Measurements from ENCODE around the gene RPL23. TPM values are rescaled to one million over a fixed set of nuclear protein-coding genes. Genes with fewer than 3 reads are reported as not detected.
"Not testable (repeated sequence)": the region's sequence is repeated elsewhere in the genome, so short reads cannot be mapped to it uniquely, and the experiment has no call there.

RPL23 gene
- total RNA-seq, 2 donors from 2014 or later, result 1,821 to 1,859 TPM

- ATAC-seq, result peak; percentile 67
- no peaks in the 10 kb centered on the region for H3K27me3 Mint-ChIP-seq
- peaks cover 4% of the 10 kb centered on the region for H3K36me3 Mint-ChIP-seq (ENCODE audit: low read depth)
- peaks cover 45% of the 10 kb centered on the region for H3K4me1 Mint-ChIP-seq
- H3K27ac Mint-ChIP-seq, result peak overlapping the region; percentile 99
- peak; percentile 61 to 90 (median 73) for DNase-seq
- peak overlapping the region; percentile 99 for H3K4me3 Mint-ChIP-seq
- no peaks in the 10 kb centered on the region for H3K9me3 ChIP-seq (ENCODE audit: control insufficient read depth, low read length, poor library complexity, severe bottlenecking)
These were observed 15.4 kb upstream of the RPL23 start for GRCh38 chr17:38868817-38869525.

DNA sequence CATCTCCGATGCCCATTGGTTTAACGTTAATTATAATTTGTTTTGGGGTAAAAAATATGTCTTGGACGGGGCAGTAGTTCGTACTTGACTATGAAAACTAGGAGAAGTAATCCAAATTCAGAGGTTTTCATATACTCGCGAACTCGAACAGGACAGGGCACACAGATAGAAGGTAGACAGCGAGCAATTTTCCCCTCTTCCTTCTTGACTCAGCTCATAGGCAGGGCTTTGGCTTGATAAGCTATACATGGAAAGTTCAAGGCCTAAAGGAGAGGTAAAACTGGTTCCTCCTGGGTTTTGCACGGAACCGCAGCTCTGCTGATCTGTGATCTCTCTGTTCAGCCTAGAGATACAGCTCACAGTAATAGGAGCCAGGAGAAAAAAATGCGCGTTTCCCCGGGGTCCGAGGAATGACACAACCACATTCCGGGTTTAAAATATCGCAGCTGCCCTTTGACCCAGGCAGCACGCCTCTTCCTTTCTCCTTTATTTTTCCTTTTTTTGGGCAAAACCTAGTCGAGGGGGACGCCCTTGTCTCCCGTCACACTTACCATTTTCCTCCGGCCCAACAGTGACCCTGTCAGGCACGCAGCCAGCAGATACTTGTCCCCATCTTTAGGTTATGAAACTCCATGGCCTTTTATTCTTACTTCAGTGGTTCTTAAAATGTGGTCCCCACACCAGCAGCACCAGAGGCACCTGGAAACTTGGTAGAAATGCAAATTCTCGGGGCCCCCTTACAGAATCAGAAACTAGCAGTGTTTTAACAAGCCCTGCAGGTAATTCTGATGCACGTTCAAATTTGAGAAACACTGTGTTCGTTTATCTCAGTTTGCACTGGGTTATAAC is 14.7 kb upstream of the RPL23 start:
- ATAC-seq (no peak), DNase-seq (no peak)
- Mint-ChIP-seq H3K4me1 (peaks cover 42% of the 10 kb centered on the region), H3K36me3 (ENCODE audit: low read depth) (peaks cover 4% of the 10 kb centered on the region), H3K4me3 (peak overlapping the region; percentile 99), H3K27me3 (peaks cover 5% of the 10 kb centered on the region), H3K27ac (peak overlapping the region; percentile 99)
- H3K9me3 ChIP-seq (ENCODE audit: control insufficient read depth, low read length, poor library complexity, severe bottlenecking), result no peaks in the 10 kb centered on the region

- peaks cover 10% of the 10 kb centered on the region for H3K27me3 Mint-ChIP-seq
- ATAC-seq (no peak), DNase-seq (peak in 2 of 3 donors; percentile 41 to 52)
- peak overlapping the region; percentile 99 for H3K27ac Mint-ChIP-seq
- no peaks in the 10 kb centered on the region for H3K9me3 ChIP-seq (ENCODE audit: control insufficient read depth, low read length, poor library complexity, severe bottlenecking)
- peaks cover 4% of the 10 kb centered on the region for H3K36me3 Mint-ChIP-seq (ENCODE audit: low read depth)
- H3K4me3 Mint-ChIP-seq, result peak overlapping the region; percentile 99
- H3K4me1 Mint-ChIP-seq, result peaks cover 35% of the 10 kb centered on the region
These were observed 13.9 kb upstream of the RPL23 start for GRCh38 chr17:38867179-38867967.

GRCh38 chr17:38864636-38865398 is 11.3 kb upstream of the RPL23 start:
- no peak overlapping the region for H3K27ac Mint-ChIP-seq
- peak overlapping the region; percentile 5 for H3K4me3 Mint-ChIP-seq
- H3K9me3 ChIP-seq (ENCODE audit: control insufficient read depth, low read length, poor library complexity, severe bottlenecking), result no peaks in the 10 kb centered on the region
- DNase-seq, result no peak
- no peaks in the 10 kb centered on the region for H3K36me3 Mint-ChIP-seq (ENCODE audit: low read depth)
- H3K4me1 Mint-ChIP-seq, result peaks cover 20% of the 10 kb centered on the region
- ATAC-seq, result no peak
- H3K27me3 Mint-ChIP-seq, result peaks cover 10% of the 10 kb centered on the region

DNA sequence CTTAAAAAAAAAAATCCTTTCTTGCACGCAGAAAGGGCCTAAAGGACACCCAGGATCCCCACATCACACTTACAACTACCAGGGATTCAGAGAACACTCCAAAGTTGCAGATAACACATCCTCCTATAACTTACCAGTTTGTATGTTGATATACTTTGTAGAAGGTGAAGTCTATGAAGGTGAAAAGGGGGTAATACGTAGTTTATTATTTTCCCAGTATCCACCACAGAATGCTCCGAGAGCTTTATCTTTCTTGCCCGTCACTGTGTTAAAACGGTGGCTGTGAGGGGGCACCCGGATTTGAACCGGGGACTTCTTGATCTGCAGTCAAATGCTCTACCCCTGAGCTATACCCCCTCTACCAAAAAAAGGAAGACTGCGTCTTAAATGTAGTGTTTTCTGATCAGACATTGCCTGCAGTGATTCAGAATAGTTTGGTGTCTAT is 7.9 kb upstream of the RPL23 start:
- H3K27ac Mint-ChIP-seq, result no peak overlapping the region
- DNase-seq, result no peak
- peaks cover 10% of the 10 kb centered on the region for H3K27me3 Mint-ChIP-seq
- ATAC-seq, result no peak
- H3K4me1 Mint-ChIP-seq, result peaks cover 9% of the 10 kb centered on the region
- no peaks in the 10 kb centered on the region for H3K36me3 Mint-ChIP-seq (ENCODE audit: low read depth)
- no peak overlapping the region for H3K4me3 Mint-ChIP-seq
- H3K9me3 ChIP-seq (ENCODE audit: control insufficient read depth, low read length, poor library complexity, severe bottlenecking), result no peaks in the 10 kb centered on the region

DNA sequence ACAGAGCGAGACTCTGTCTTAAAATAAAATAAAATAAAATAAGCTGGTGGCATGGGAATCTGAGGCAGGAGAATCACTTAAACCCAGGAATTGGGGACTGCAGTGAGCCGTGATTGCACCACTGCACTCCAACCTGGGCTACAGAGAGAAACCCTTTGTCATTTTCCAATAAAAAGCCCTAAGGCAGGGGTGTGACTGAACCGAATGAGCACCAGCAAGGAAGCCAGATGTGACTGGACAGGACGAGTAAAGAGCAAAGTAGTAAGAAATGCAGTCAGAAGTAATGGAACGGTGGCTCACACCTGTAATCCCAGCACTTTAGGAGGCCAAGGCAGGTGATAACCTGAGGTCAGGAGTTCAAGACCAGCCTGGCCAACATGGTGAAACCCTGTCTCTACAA is 3.8 kb upstream of the RPL23 start:
- Mint-ChIP-seq H3K27ac (no peak overlapping the region), H3K36me3 (ENCODE audit: low read depth) (peaks cover under 1% of the 10 kb centered on the region), H3K4me1 (peaks cover 25% of the 10 kb centered on the region), H3K4me3 (no peak overlapping the region), H3K27me3 (no peaks in the 10 kb centered on the region)
- H3K9me3 ChIP-seq (ENCODE audit: control insufficient read depth, low read length, poor library complexity, severe bottlenecking), result peaks cover 3% of the 10 kb centered on the region
- DNase-seq (no peak), ATAC-seq (no peak)

- ATAC-seq; DNase-seq; H3K36me3 Mint-ChIP-seq (ENCODE audit: low read depth); H3K4me3 Mint-ChIP-seq; H3K27me3 Mint-ChIP-seq; H3K9me3 ChIP-seq (ENCODE audit: control insufficient read depth, low read length, poor library complexity, severe bottlenecking): not testable (repeated sequence)
- peaks cover 39% of the 10 kb centered on the region for H3K4me1 Mint-ChIP-seq
- H3K27ac Mint-ChIP-seq, result peak overlapping the region; percentile 99
These were observed 1.7 kb upstream of the RPL23 start for GRCh38 chr17:38855101-38855714.

DNA sequence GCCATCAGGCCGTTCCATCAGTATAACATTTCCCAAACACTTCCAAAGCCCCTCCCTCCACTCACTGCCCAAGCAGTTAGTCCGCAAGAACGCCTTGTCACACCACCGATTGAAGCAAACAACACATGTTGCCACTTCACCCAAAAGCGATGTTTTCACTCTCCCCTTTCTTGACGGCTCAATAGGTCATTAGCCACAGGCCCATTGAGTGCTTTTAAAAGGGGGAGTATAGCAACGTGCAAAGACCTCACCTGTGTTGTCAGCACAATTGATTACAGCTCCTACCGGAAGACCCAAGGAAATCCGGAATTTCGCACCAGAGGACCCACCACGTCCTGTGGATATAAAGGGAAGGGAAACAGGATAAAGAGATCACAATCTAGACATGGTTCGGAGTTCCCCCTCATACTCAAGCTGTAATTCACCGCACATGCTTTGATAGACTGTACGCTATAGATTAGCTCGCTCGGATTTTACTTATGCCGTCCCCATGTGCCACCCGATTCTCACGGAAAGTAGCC is 690 bp downstream of the RPL23 start:
- Mint-ChIP-seq H3K27me3 (no peaks in the 10 kb centered on the region), H3K36me3 (ENCODE audit: low read depth) (peaks cover 2% of the 10 kb centered on the region), H3K4me3 (peak overlapping the region; percentile 97), H3K27ac (peak overlapping the region; percentile 99), H3K4me1 (peaks cover 40% of the 10 kb centered on the region)
- DNase-seq, result peak in 1 of 3 donors; percentile 34
- peak; percentile 67 for ATAC-seq
- H3K9me3 ChIP-seq (ENCODE audit: control insufficient read depth, low read length, poor library complexity, severe bottlenecking), result peaks cover 3% of the 10 kb centered on the region

DNA sequence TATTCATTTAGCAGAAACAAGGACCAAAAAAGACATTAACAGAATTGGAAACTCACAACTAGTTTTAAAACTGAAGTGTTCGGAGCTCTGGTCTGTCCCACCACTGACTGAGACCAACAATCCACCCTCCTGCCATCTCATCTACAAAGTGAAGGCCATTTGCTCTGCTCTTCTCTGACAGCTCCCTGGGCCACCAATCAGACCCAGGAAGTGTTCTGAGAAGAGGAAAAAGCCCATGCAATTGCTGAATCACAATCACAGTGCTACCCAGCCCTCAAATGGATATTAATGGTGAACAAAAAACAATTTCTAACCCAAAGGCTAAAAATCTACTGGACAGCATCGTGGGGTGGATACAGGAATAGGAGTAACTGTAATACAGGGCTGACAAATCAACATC is 2.1 kb downstream of the RPL23 start:
- peak overlapping the region; percentile 99 for H3K27ac Mint-ChIP-seq
- no peak for ATAC-seq

GRCh38 chr17:38850374-38850773 is 3.1 kb downstream of the RPL23 start:
- no peak for DNase-seq
- H3K36me3 Mint-ChIP-seq (ENCODE audit: low read depth), result peaks cover 2% of the 10 kb centered on the region
- no peak for ATAC-seq
- peaks cover 38% of the 10 kb centered on the region for H3K4me1 Mint-ChIP-seq
- peak overlapping the region; percentile 41 for H3K4me3 Mint-ChIP-seq
- H3K9me3 ChIP-seq (ENCODE audit: control insufficient read depth, low read length, poor library complexity, severe bottlenecking), result peaks cover 3% of the 10 kb centered on the region
- peak overlapping the region; percentile 99 for H3K27ac Mint-ChIP-seq
- no peaks in the 10 kb centered on the region for H3K27me3 Mint-ChIP-seq

More for the DNA sequence above, 2.1 kb downstream of the RPL23 start:
- peak overlapping the region; percentile 97 for H3K4me3 Mint-ChIP-seq
- H3K27me3 Mint-ChIP-seq, result no peaks in the 10 kb centered on the region
- peaks cover 3% of the 10 kb centered on the region for H3K9me3 ChIP-seq (ENCODE audit: control insufficient read depth, low read length, poor library complexity, severe bottlenecking)
- DNase-seq, result no peak
- peaks cover 38% of the 10 kb centered on the region for H3K4me1 Mint-ChIP-seq
- peaks cover 2% of the 10 kb centered on the region for H3K36me3 Mint-ChIP-seq (ENCODE audit: low read depth)

- peaks cover 3% of the 10 kb centered on the region for H3K9me3 ChIP-seq (ENCODE audit: control insufficient read depth, low read length, poor library complexity, severe bottlenecking)
- DNase-seq (no peak), ATAC-seq (no peak)
- Mint-ChIP-seq H3K27ac (no peak overlapping the region), H3K4me1 (peaks cover 35% of the 10 kb centered on the region), H3K36me3 (ENCODE audit: low read depth) (peaks cover 2% of the 10 kb centered on the region), H3K4me3 (no peak overlapping the region), H3K27me3 (no peaks in the 10 kb centered on the region)
These were observed 4.4 kb downstream of the RPL23 start for GRCh38 chr17:38848939-38849605.

Data from T-helper 17 cell (primary cell).